CD4-positive, alpha-beta T cell (primary cell): ENCODE results near the gene HDAC4. TPM values are rescaled to one million over a fixed set of nuclear protein-coding genes. Genes with fewer than 3 reads are reported as not detected.

Source experiments
- ATAC-seq: fragments of 200-7000 bp; cut with Tn5 transposase; one replicate; pipeline ENCODE4 v1.10.0; 2022; ENCODE audit warnings: mild to moderate bottlenecking; ENCODE audit not compliant: poor library complexity
- CTCF ChIA-PET: fragments of 350-600 bp; sonication (Branson Sonifier 250); formaldehyde crosslinking; loops from one replicate; lab custom pipeline; 2021; ENCODE audit warnings: antibody characterized with exemption, inconsistent platforms; lab: Charles Lee
- POLR2A ChIA-PET: fragments of 350-600 bp; sonication (Branson Sonifier 250); formaldehyde crosslinking; loops from one replicate; lab custom pipeline; 2021; ENCODE audit warnings: antibody characterized with exemption, inconsistent platforms; lab: Charles Lee
- DNase-seq, 14 experiments: peaks; one replicate each; pipeline ENCODE4 v3.0.0-alpha.2; 2013 to 2020; ENCODE audit warnings: mixed read lengths in 2 of 14
- H3K27ac ChIP-seq, 2 donors: one replicate each; pipeline versions ENCODE4 v1.5.1 to v1.7.0; 2013; ENCODE audit warnings: low read length in 2 of 2, low read depth in 1 of 2, mild to moderate bottlenecking in 1 of 2
- H3K27me3 ChIP-seq, 2 experiments: 1 replicate in 1 of 2; 2 replicates in 1 of 2; pipeline versions ENCODE4 v1.6.1 to v1.7.0; 2013; ENCODE audit warnings: low read length in 2 of 2, control low read depth in 1 of 2, mild to moderate bottlenecking in 1 of 2, moderate library complexity in 1 of 2; ENCODE audit not compliant: insufficient read depth in 2 of 2, control insufficient read depth in 1 of 2
- H3K36me3 ChIP-seq: one replicate; pipeline ENCODE4 v1.6.1; 2013; ENCODE audit warnings: low read length, control low read depth; ENCODE audit not compliant: insufficient read depth
- H3K4me1 ChIP-seq: one replicate; pipeline ENCODE4 v1.6.1; 2013; ENCODE audit warnings: low read length, control low read depth; ENCODE audit not compliant: insufficient read depth
- H3K4me3 ChIP-seq: one replicate; pipeline ENCODE4 v1.5.1; 2013; ENCODE audit warnings: mild to moderate bottlenecking, low read length, moderate library complexity
- H3K9me3 ChIP-seq, 2 experiments: 1 replicate in 1 of 2; 2 replicates in 1 of 2; pipeline versions ENCODE4 v1.6.1 to v1.7.0; 2013; ENCODE audit warnings: low read length in 2 of 2, mild to moderate bottlenecking in 2 of 2, control low read depth in 1 of 2, moderate library complexity in 1 of 2; ENCODE audit not compliant: control insufficient read depth in 1 of 2, insufficient read depth in 1 of 2
- H3K27ac Mint-ChIP-seq: one replicate; pipeline ENCODE4 v1.8.0; 2020; ENCODE audit warnings: mixed read lengths
- H3K27me3 Mint-ChIP-seq: one replicate; pipeline ENCODE4 v1.8.0; 2021; ENCODE audit warnings: mixed read lengths
- H3K36me3 Mint-ChIP-seq: one replicate; pipeline ENCODE4 v1.8.0; 2021; ENCODE audit warnings: low read depth, mixed read lengths
- H3K4me1 Mint-ChIP-seq: one replicate; pipeline ENCODE4 v1.8.0; 2021; ENCODE audit warnings: low read depth, mixed read lengths
- H3K4me3 Mint-ChIP-seq: one replicate; pipeline ENCODE4 v1.8.0; 2020; ENCODE audit warnings: mild to moderate bottlenecking, mixed read lengths
- H3K9me3 Mint-ChIP-seq: one replicate; pipeline ENCODE4 v1.8.0; 2020; ENCODE audit warnings: mixed read lengths
- intact Hi-C, 2 experiments: fragments of 100-400 bp; cut with DNase I in 1 of 2; cut with micrococcal nuclease in 1 of 2; formaldehyde crosslinking; loops; one replicate each; pipeline versions ENCODE4 v1.15.1 to v1.9.0; 2023 to 2025; cut with DNase I, micrococcal nuclease
- total RNA-seq, 174 experiments: library from RNA in 2 of 174; stranded (reverse) in 2 of 174; gene quantifications; one replicate each; pipeline ENCODE4 v1.2.3 and lab custom pipeline; 2021 to 2026
- TF ChIP-seq, protein P1 (sequence below): fragments of 200-600 bp; IDR thresholded peaks from one replicate; pipeline ENCODE4 v1.8.0; 2022; ENCODE audit warnings: antibody characterized with exemption, mild to moderate bottlenecking

Gene HDAC4
- total RNA-seq, 2 experiments from 2014 or later, result 45.3 to 49.2 TPM

DNA sequence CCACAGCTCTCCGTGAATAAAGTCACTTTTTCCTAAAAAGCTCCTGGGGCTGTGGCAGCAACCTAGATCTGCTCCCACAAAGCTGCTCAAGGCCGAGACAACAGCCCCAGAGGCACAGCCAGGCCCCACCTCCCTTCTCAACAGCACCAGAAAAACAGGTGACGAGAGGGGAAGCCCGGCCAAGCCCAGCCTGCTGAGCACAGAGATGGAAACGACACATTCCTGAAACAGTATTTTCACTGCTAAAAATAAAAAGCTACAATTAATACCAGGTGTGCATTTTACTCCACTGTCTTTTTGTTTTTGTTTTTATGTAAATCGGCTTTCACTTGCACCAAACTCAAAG, 199.3 kb downstream of the HDAC4 start:
- ChIA-PET CTCF (no interaction called here), POLR2A (no interaction called here)
- DNase-seq, result no peak
- Mint-ChIP-seq H3K4me1 (peaks cover 43% of the 10 kb centered on the region), H3K9me3 (no peaks in the 10 kb centered on the region), H3K27ac (no peak overlapping the region), H3K4me3 (no peak overlapping the region), H3K36me3 (peaks cover 22% of the 10 kb centered on the region), H3K27me3 (no peaks in the 10 kb centered on the region)
- Histone ChIP-seq H3K4me1 (peaks cover 23% of the 10 kb centered on the region), H3K9me3 (no peaks in the 10 kb centered on the region), H3K27me3 (no peaks in the 10 kb centered on the region), H3K36me3 (peaks cover 29% of the 10 kb centered on the region), H3K4me3 (no peak overlapping the region), H3K27ac (no peak overlapping the region)
- no peak for ATAC-seq
- TF ChIP-seq, protein P1, sequence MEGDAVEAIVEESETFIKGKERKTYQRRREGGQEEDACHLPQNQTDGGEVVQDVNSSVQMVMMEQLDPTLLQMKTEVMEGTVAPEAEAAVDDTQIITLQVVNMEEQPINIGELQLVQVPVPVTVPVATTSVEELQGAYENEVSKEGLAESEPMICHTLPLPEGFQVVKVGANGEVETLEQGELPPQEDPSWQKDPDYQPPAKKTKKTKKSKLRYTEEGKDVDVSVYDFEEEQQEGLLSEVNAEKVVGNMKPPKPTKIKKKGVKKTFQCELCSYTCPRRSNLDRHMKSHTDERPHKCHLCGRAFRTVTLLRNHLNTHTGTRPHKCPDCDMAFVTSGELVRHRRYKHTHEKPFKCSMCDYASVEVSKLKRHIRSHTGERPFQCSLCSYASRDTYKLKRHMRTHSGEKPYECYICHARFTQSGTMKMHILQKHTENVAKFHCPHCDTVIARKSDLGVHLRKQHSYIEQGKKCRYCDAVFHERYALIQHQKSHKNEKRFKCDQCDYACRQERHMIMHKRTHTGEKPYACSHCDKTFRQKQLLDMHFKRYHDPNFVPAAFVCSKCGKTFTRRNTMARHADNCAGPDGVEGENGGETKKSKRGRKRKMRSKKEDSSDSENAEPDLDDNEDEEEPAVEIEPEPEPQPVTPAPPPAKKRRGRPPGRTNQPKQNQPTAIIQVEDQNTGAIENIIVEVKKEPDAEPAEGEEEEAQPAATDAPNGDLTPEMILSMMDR, result no peak
- intact Hi-C loops, result no loop called here

DNA sequence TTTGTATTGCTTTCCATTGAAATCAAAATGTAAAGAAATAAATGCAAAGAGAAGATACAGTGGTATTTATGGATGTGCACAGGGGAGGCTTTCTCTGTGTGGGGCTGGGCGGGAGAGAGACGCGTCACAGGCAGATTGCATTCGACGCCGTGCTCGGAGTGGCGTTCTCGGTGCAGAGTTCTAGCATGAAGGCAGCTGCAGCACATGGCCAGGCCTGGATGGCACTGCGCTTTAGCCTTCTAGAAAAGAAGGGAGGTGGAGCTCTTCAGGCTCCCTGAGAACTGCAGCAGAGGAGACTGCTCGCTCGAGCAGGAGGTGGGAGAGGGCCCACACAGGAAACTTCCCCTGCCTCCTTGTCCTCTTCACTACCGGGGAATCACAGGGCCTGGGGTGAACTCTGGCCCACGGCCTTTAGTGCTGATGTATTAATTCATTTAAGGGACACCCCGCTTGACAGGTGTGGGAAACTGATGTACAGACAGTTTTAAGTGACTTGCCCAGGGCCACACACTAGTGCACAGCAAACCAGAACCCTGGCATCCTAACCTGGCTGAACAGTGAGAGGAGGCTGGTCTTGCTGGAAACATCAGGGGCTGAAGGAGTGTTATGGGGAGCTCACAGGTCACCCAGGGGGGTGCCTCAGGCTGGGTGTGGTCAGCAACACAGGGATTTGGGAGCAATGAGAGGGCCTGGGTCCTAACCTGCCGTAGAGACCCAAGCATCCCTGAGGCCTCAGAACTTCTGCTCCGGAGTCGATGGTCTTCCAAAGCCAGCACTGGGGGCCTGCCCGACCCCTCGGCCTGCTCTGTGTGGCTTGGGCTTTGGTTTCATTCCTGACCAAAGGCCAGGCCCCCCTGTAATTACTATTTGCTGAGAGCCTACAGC, 199.9 kb downstream of the HDAC4 start:
- Histone ChIP-seq H3K27me3 (no peaks in the 10 kb centered on the region), H3K4me3 (no peak overlapping the region), H3K4me1 (peaks cover 20% of the 10 kb centered on the region), H3K27ac (no peak overlapping the region), H3K9me3 (no peaks in the 10 kb centered on the region), H3K36me3 (peaks cover 33% of the 10 kb centered on the region)
- H3K4me1 Mint-ChIP-seq, result peaks cover 43% of the 10 kb centered on the region
- peaks cover 28% of the 10 kb centered on the region for H3K36me3 Mint-ChIP-seq
- no peak for DNase-seq
- H3K4me3 Mint-ChIP-seq, result no peak overlapping the region
- intact Hi-C loops, result no loop called here
- ChIA-PET CTCF (no interaction called here), POLR2A (no interaction called here)
- ATAC-seq, result no peak
- no peaks in the 10 kb centered on the region for H3K27me3 Mint-ChIP-seq
- TF ChIP-seq, protein P1, result no peak
- no peaks in the 10 kb centered on the region for H3K9me3 Mint-ChIP-seq
- H3K27ac Mint-ChIP-seq, result no peak overlapping the region

DNA sequence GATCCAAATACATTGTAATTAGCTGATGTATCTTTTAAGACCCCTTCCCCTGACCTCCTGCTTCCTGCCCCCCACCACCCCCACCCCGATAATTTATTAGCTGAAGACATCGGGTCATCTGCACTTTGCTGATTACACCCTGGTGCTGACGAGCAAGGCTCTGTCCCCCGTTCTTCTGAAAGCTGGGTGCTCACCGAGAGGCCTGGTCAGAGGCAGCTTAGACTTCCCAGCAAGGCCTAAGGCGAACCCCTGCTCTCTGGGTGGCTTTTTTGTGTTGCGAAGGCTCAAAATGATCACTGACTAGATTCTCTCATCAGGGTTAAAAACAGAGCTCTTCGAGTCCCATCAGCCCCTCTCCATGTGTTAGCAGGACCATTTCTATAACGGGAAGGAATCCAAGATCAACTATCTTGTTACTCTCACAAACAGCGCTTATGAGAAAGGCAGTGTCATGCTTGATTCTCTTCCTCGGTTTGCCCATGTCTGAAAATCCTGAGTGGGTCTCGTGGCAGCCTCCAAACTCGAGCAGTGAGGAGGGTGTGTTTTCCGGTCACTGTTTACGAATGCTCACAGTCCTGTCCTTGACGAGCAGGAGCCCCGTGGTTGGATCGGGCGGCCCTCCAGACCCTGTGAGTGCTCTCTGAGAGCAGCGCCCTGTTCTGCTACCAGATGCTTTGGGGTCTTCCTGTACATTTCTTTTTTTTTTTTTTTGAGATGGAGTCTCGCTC, 201.6 kb downstream of the HDAC4 start:
- ChIA-PET CTCF (interaction anchor here (0.6 kb wide), 1 partner anchor 185 kb away, joined by 3 read pairs; no protein-coding TSS in a partner anchor), POLR2A (no interaction called here)
- H3K27ac Mint-ChIP-seq, result no peak overlapping the region
- TF ChIP-seq, protein P1, result no peak
- no peak overlapping the region for H3K4me3 Mint-ChIP-seq
- H3K4me1 Mint-ChIP-seq, result peaks cover 35% of the 10 kb centered on the region
- intact Hi-C loops, result no loop called here
- H3K36me3 Mint-ChIP-seq, result peaks cover 37% of the 10 kb centered on the region
- H3K36me3 ChIP-seq, result peaks cover 33% of the 10 kb centered on the region
- H3K4me3 ChIP-seq, result no peak overlapping the region
- H3K9me3 Mint-ChIP-seq, result no peaks in the 10 kb centered on the region
- ATAC-seq (no peak), DNase-seq (no peak)
- H3K27me3 Mint-ChIP-seq, result no peaks in the 10 kb centered on the region
- H3K4me1 ChIP-seq, result peaks cover 4% of the 10 kb centered on the region
- H3K27ac ChIP-seq, result no peak overlapping the region
- H3K9me3 ChIP-seq, result no peaks in the 10 kb centered on the region
- no peaks in the 10 kb centered on the region for H3K27me3 ChIP-seq
